ENCODE data around the gene RBM17.

Gene RBM17

DNA sequence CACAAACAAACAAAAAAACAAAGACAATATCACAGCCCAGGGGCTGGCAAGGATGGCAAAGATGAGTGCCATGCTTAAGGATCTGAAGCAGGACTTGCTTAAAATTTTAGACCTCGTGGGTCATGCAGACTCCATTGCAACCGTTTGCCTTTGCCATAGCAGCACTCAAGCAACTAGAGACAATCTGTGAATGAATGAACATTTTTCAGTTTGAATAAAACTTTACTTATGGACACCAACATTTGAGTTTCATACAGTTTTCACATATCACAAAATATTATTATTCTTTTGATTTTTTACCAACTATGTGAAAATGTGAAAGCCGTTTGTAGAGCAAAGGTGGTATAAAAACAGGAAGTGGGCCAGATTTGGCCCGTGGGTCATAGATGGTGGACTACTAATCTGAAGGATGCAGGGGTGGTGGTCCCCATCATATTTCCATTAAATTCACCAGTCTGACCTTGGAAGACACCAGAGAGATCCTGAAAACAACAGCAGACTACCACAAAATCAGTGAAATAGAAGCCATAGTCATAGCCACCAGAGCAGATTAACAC lies 8.3 kb upstream of the RBM17 start:
- H3K4me3 ChIP-seq (ENCODE audit: low read depth, low read length) = no peak overlapping the region
- TF ChIP-seq, protein P1, sequence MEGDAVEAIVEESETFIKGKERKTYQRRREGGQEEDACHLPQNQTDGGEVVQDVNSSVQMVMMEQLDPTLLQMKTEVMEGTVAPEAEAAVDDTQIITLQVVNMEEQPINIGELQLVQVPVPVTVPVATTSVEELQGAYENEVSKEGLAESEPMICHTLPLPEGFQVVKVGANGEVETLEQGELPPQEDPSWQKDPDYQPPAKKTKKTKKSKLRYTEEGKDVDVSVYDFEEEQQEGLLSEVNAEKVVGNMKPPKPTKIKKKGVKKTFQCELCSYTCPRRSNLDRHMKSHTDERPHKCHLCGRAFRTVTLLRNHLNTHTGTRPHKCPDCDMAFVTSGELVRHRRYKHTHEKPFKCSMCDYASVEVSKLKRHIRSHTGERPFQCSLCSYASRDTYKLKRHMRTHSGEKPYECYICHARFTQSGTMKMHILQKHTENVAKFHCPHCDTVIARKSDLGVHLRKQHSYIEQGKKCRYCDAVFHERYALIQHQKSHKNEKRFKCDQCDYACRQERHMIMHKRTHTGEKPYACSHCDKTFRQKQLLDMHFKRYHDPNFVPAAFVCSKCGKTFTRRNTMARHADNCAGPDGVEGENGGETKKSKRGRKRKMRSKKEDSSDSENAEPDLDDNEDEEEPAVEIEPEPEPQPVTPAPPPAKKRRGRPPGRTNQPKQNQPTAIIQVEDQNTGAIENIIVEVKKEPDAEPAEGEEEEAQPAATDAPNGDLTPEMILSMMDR (IDR thresholded peaks at IDR 0.05; ENCODE audit: low read depth, low read length) = no peak
- H3K36me3 ChIP-seq = no peaks in the 10 kb centered on the region
- no peaks in the 10 kb centered on the region for H3K9me3 ChIP-seq
- no peak for DNase-seq
- peaks cover 31% of the 10 kb centered on the region for H3K27me3 ChIP-seq
- no peaks in the 10 kb centered on the region for H3K4me1 ChIP-seq

- H3K4me1 ChIP-seq = no peaks in the 10 kb centered on the region
- H3K27me3 ChIP-seq = peaks cover 18% of the 10 kb centered on the region
- TF ChIP-seq, protein P1 (IDR thresholded peaks at IDR 0.05; ENCODE audit: low read depth, low read length) = no peak
- no peaks in the 10 kb centered on the region for H3K9me3 ChIP-seq
- no peaks in the 10 kb centered on the region for H3K36me3 ChIP-seq
- H3K4me3 ChIP-seq (ENCODE audit: low read depth, low read length) = no peak overlapping the region
- no peak for DNase-seq
Observed at GRCh38 chr10:6082496-6083395, 6.1 kb upstream of the RBM17 start.

- TF ChIP-seq, protein P1 (IDR thresholded peaks at IDR 0.05; ENCODE audit: low read depth, low read length) = no peak
- Histone ChIP-seq H3K9me3 (no peaks in the 10 kb centered on the region), H3K36me3 (no peaks in the 10 kb centered on the region), H3K4me1 (no peaks in the 10 kb centered on the region), H3K27me3 (peaks cover 18% of the 10 kb centered on the region), H3K4me3 (ENCODE audit: low read depth, low read length) (no peak overlapping the region)
- no peak for DNase-seq
Observed at GRCh38 chr10:6083523-6084475, 5.0 kb upstream of the RBM17 start.

GRCh38 chr10:6086375-6087233 lies 2.2 kb upstream of the RBM17 start:
- Histone ChIP-seq H3K4me3 (ENCODE audit: low read depth, low read length) (peak overlapping the region; percentile 38), H3K4me1 (no peaks in the 10 kb centered on the region), H3K36me3 (peaks cover 5% of the 10 kb centered on the region), H3K9me3 (no peaks in the 10 kb centered on the region), H3K27me3 (peaks cover 18% of the 10 kb centered on the region)
- DNase-seq = peak; percentile 89
- TF ChIP-seq, protein P1 (IDR thresholded peaks at IDR 0.05; ENCODE audit: low read depth, low read length) = peak; percentile 87

DNA sequence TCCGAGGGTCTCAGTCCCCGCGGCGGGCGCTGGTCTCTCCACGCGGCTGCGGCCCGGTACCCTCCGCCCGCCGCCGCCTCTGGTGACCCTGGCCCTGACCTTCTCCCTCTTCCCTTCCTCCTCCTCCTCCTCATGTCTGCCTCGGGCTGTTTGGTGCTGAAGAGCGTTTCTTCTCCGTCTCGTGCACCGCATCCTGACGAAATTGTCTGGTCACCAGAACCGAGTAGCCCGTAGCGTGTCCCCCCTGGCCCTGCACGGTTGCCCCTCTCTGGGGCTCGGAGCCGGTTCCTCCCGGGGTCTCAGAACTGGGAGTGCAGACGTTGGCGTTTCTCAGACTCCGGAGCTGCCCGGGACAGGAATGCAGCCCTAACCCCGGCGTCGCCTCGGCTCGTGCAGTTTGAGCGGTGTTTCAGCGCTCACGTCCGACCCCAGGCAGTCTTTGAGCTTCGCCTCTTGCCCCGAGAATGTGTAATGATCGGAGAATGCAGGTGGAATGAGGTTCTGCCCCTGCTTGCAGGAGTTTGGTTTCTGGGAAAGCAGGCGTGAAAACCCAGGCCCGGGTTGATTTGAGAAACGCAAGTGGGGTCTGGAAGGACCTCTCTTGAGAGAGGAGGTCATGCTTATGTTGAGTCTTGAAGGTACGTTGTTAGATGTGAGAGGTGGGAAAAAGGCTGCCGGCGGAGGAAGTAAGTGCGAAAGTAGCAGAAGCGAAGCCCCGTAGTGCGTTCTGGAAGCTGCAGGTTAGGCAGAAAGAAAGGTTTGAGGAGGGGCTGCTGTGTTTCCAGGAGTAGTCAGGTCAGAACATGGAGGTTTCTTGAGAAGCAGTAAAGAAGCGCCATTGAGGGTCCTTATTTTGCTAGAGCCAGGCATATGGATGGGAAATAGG lies 743 bp downstream of the RBM17 start:
- Histone ChIP-seq H3K36me3 (peaks cover 5% of the 10 kb centered on the region), H3K9me3 (no peaks in the 10 kb centered on the region), H3K4me3 (ENCODE audit: low read depth, low read length) (peak overlapping the region; percentile 90), H3K4me1 (no peaks in the 10 kb centered on the region), H3K27me3 (no peaks in the 10 kb centered on the region)
- DNase-seq = peak; percentile 18
- TF ChIP-seq, protein P1 (IDR thresholded peaks at IDR 0.05; ENCODE audit: low read depth, low read length) = no peak
